Measurements from ENCODE around the gene APMAP. TPM values are rescaled to one million over a fixed set of nuclear protein-coding genes. Genes with fewer than 3 reads are reported as not detected.

APMAP gene
- total and polyA plus RNA-seq, 2 experiments from 2014 or later, result 110 to 123 TPM

- TF ChIP-seq EZH2phosphoT487 (IDR thresholded peaks at IDR 0.05; ENCODE audit: low read depth, severe bottlenecking, unreplicated experiment) (no peak), CTCF (IDR thresholded peaks at IDR 0.05; ENCODE audit: poor library complexity) (no peak), EZH2 (IDR thresholded peaks at IDR 0.05; ENCODE audit: borderline replicate concordance) (no peak)
- Histone ChIP-seq H3K4me2 (no peak overlapping the region), H3K4me1 (ENCODE audit: insufficient read depth) (no peaks in the 10 kb centered on the region)
Measured at GRCh38 chr20:24935766-24936525, 56.6 kb downstream of the APMAP start.

GRCh38 chr20:24935140-24935539 lies 57.4 kb downstream of the APMAP start:
- no peak for DNase-seq (ENCODE audit: low spot score)
- Histone ChIP-seq H3K9me3 (ENCODE audit: low read depth) (no peaks in the 10 kb centered on the region), H3K4me2 (no peak overlapping the region), H3K27ac (no peak overlapping the region), H4K20me1 (ENCODE audit: insufficient read depth, poor library complexity, severe bottlenecking) (no peaks in the 10 kb centered on the region), H3K27me3 (no peaks in the 10 kb centered on the region), H3K9me2 (replicated peaks; ENCODE audit: insufficient read depth) (no peaks in the 10 kb centered on the region), H2AFZ (no peak overlapping the region), H3K36me3 (replicated peaks; ENCODE audit: insufficient read depth, low read depth) (no peaks in the 10 kb centered on the region), H3K79me2 (no peaks in the 10 kb centered on the region), H3K4me1 (ENCODE audit: insufficient read depth) (peaks cover 2% of the 10 kb centered on the region), H3K4me3 (no peak overlapping the region)
- TF ChIP-seq CTCF (IDR thresholded peaks at IDR 0.05; ENCODE audit: poor library complexity) (no peak), EZH2phosphoT487 (IDR thresholded peaks at IDR 0.05; ENCODE audit: low read depth, severe bottlenecking, unreplicated experiment) (no peak), EZH2 (IDR thresholded peaks at IDR 0.05; ENCODE audit: borderline replicate concordance) (no peak)
- 92% methylated on average over 3 of the region's 3 CpGs for whole genome bisulfite sequencing (ENCODE audit: low lambda C conversion rate, missing lambda C conversion rate)

More at GRCh38 chr20:24935766-24936525, 56.6 kb downstream of the APMAP start:
- H3K27me3 ChIP-seq, result no peaks in the 10 kb centered on the region
- no peak overlapping the region for H3K27ac ChIP-seq
- no peaks in the 10 kb centered on the region for H3K79me2 ChIP-seq
- H3K4me3 ChIP-seq, result no peak overlapping the region
- DNase-seq (ENCODE audit: low spot score), result no peak
- no peaks in the 10 kb centered on the region for H4K20me1 ChIP-seq (ENCODE audit: insufficient read depth, poor library complexity, severe bottlenecking)
- no peak overlapping the region for H2AFZ ChIP-seq
- no peaks in the 10 kb centered on the region for H3K9me2 ChIP-seq (replicated peaks; ENCODE audit: insufficient read depth)
- no peaks in the 10 kb centered on the region for H3K36me3 ChIP-seq (replicated peaks; ENCODE audit: insufficient read depth, low read depth)
- H3K9me3 ChIP-seq (ENCODE audit: low read depth), result no peaks in the 10 kb centered on the region
- WGBS (ENCODE audit: low lambda C conversion rate, missing lambda C conversion rate), result 95% methylated on average over 4 of the region's 4 CpGs

- Histone ChIP-seq H3K27me3 (no peaks in the 10 kb centered on the region), H3K27ac (no peak overlapping the region), H4K20me1 (ENCODE audit: insufficient read depth, poor library complexity, severe bottlenecking) (no peaks in the 10 kb centered on the region), H3K4me3 (no peak overlapping the region), H3K9me2 (replicated peaks; ENCODE audit: insufficient read depth) (no peaks in the 10 kb centered on the region), H3K36me3 (replicated peaks; ENCODE audit: insufficient read depth, low read depth) (no peaks in the 10 kb centered on the region), H3K9me3 (ENCODE audit: low read depth) (no peaks in the 10 kb centered on the region), H2AFZ (no peak overlapping the region), H3K79me2 (no peaks in the 10 kb centered on the region), H3K4me2 (no peak overlapping the region), H3K4me1 (ENCODE audit: insufficient read depth) (peaks cover 6% of the 10 kb centered on the region)
- TF ChIP-seq EZH2 (IDR thresholded peaks at IDR 0.05; ENCODE audit: borderline replicate concordance) (no peak), EZH2phosphoT487 (IDR thresholded peaks at IDR 0.05; ENCODE audit: low read depth, severe bottlenecking, unreplicated experiment) (no peak)
- WGBS (ENCODE audit: low lambda C conversion rate, missing lambda C conversion rate), result 96% methylated on average over 3 of the region's 3 CpGs
- no peak for DNase-seq (ENCODE audit: low spot score)
Measured at GRCh38 chr20:24934716-24935115, 57.8 kb downstream of the APMAP start.

GRCh38 chr20:24934101-24934661 lies 58.4 kb downstream of the APMAP start:
- no peak for TF ChIP-seq CTCF (IDR thresholded peaks at IDR 0.05; ENCODE audit: poor library complexity)
- no peak for TF ChIP-seq EZH2 (IDR thresholded peaks at IDR 0.05; ENCODE audit: borderline replicate concordance)
- TF ChIP-seq EZH2phosphoT487 (IDR thresholded peaks at IDR 0.05; ENCODE audit: low read depth, severe bottlenecking, unreplicated experiment), result no peak
- whole genome bisulfite sequencing (ENCODE audit: low lambda C conversion rate, missing lambda C conversion rate), result 85% methylated on average over 9 of the region's 9 CpGs
- DNase-seq (ENCODE audit: low spot score), result no peak
- no peaks in the 10 kb centered on the region for H3K9me2 ChIP-seq (replicated peaks; ENCODE audit: insufficient read depth)
- no peaks in the 10 kb centered on the region for H3K27me3 ChIP-seq
- H3K4me2 ChIP-seq, result no peak overlapping the region
- H3K79me2 ChIP-seq, result no peaks in the 10 kb centered on the region
- H3K4me1 ChIP-seq (ENCODE audit: insufficient read depth), result peaks cover 10% of the 10 kb centered on the region
- H2AFZ ChIP-seq, result no peak overlapping the region
- H3K36me3 ChIP-seq (replicated peaks; ENCODE audit: insufficient read depth, low read depth), result no peaks in the 10 kb centered on the region
- H3K27ac ChIP-seq, result no peak overlapping the region
- H3K9me3 ChIP-seq (ENCODE audit: low read depth), result no peaks in the 10 kb centered on the region
- no peaks in the 10 kb centered on the region for H4K20me1 ChIP-seq (ENCODE audit: insufficient read depth, poor library complexity, severe bottlenecking)
- H3K4me3 ChIP-seq, result no peak overlapping the region
